GM12892 (cell line): Measurements from ENCODE around the gene TSNAXIP1.

Experiments used
- POLR2A ChIP-seq: IDR thresholded peaks from 2 replicates; pipeline ENCODE4 v1.6.1; 2011; ENCODE audit warnings: low read depth, low read length, control low read depth
- POLR2AphosphoS5 ChIP-seq: IDR thresholded peaks from 2 replicates; pipeline ENCODE4 v1.6.1; 2011; ENCODE audit warnings: low read depth, low read length, control low read depth

GRCh38 chr16:67845291-67846062, 38.8 kb downstream of the TSNAXIP1 start:
- TF ChIP-seq POLR2A (no peak), POLR2AphosphoS5 (no peak)
